Cortex of kidney (tissue), 1 donor: ENCODE measurements around the gene SPAG9.

Experiments
- DNase-seq: peaks from one replicate; lab custom pipeline; 2025; lab: John Stamatoyannopoulos, UW

SPAG9 gene

DNA sequence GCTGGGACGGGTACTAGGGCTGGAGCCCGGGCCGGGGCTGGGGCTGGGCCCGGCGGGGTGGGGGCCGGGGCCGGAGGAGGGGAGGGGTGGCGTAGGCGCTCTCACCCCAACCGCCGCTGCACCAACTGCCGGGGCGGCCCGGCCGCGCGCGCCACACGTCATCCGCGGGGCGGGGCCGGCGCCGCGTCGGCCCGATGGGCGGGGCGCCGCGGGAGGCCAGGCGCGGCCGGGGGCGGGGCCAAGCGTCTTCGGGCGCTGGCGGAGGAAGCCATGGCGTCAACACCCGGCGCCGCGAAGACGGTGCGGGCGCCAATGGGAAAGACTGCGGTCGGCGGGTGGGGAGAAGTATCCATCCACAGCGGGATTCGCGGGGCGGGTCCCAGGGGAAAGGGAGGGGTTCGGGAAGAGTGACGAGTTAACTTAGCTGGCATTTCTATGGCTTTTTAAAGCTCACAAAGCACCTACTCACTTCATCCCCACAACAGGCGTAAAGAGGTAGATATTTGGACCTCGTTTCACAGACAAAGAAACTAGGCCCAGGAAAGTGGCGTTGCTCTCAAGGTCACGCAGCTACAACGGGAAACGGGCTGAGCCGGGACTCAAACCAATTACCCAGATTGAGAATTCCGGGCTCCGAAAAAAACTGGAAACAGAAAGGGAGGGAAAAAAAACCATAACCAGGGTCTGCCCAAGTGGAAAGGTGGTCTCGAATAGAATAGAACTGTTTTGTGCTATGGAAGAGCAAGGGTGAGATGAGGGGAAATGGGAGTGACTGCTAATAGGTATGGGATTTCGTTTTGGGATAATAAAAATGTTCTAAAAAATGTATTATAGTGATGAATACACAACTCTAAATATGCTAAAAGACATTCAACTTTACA lies at the start of gene SPAG9:
TSS of gene SPAG9 (minus strand) at position 130 of the 881 bp plus-strand sequence. CDS start 212 bp downstream, outside the sequence.
- DNase-seq, result peak; percentile 33

DNA sequence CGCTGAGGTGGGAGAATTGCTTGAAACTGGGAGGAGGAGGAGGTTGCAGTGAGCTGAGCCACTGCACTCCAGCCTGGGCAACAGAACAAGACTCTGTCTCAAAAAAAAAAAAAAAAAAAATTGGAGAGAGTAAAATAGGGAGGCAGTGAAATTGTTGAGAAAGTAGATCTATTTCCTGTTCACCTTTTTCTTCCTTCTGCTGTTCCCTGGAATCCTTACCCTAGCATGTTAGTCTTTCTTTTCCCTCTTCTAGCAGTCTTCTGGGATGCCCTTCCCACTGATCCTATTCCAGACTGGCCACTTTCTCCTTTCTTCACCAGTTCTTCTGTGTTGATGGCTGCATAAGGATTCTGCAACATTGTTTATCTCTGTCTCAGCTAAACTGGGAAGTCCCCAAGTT lies 48.7 kb upstream of the SPAG9 start:
- no peak for DNase-seq

- no peak for DNase-seq
These were observed 46.6 kb upstream of the SPAG9 start for GRCh38 chr17:51166987-51167931.

DNA sequence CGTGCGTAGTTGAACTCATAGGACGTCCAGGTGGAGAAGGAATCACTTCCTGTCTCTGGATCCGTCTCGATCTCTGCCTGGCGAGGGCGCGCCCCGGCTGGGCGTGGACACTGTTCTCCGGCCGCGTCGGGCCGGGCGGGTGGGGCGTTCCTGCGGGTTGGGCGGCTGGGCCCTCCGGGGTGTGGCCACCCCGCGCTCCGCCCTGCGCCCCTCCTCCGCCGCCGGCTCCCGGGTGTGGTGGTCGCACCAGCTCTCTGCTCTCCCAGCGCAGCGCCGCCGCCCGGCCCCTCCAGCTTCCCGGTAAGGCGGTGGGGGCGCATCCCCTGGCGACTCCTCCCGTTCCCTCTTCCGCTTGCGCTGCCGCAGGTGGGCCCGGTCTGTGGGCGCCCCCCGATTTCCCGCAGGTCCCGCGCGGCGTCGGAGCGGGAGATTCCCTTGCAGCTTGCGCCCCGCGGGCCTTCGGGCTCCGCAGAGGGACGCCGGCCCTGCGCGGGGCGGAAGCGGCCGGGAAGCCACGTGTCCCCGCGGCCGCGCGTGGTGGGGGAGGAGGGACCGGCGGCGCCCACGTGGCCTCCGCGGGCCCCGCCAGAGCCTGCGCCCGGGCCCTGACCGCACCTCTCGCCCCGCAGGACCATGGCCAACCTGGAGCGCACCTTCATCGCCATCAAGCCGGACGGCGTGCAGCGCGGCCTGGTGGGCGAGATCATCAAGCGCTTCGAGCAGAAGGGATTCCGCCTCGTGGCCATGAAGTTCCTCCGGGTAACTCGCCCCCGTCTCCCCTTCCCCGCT lies 45.7 kb upstream of the SPAG9 start, which contains the start of gene NME2:
TSS of gene NME2 (plus strand) at position 214 of the 789 bp plus-strand sequence. CDS start at position 634, 420 bp downstream.
- peak; percentile 69 for DNase-seq

GRCh38 chr17:51165680-51166197 lies 45.1 kb upstream of the SPAG9 start:
- no peak for DNase-seq

- DNase-seq, result no peak
These were observed 44.4 kb upstream of the SPAG9 start for GRCh38 chr17:51164911-51165679.

- DNase-seq, result no peak
These were observed 40.9 kb upstream of the SPAG9 start for GRCh38 chr17:51161541-51161940.

- DNase-seq, result no peak
These were observed 38.9 kb upstream of the SPAG9 start for GRCh38 chr17:51159604-51160003.

DNA sequence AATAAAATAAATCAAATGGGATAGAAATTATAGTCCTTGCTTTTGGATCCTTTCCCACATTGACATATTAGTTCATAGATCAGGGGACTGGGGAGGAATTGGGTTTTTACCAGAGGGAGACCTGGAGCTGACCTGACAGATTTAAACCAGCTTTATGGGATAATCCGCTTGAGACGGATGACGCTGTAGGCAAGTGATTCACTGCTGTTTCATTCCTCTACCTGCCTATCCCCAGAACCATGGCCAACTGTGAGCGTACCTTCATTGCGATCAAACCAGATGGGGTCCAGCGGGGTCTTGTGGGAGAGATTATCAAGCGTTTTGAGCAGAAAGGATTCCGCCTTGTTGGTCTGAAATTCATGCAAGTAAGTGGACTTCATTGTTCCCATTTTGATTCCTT lies 34.7 kb upstream of the SPAG9 start:
- DNase-seq, result no peak

- DNase-seq, result no peak
These were observed 33.5 kb upstream of the SPAG9 start for GRCh38 chr17:51154176-51154575.

- peak; percentile 95 for DNase-seq
These were observed 32.8 kb upstream of the SPAG9 start, which contains the start of gene NME1 for GRCh38 chr17:51153210-51154072. NME1 (plus strand) TSS chr17:51153559; CDS start chr17:51155655, 2,096 bp downstream.

GRCh38 chr17:51152766-51153209 lies 32.1 kb upstream of the SPAG9 start:
- no peak for DNase-seq

GRCh38 chr17:51150932-51151331 lies 30.3 kb upstream of the SPAG9 start:
- no peak for DNase-seq

- no peak for DNase-seq
These were observed 28.5 kb upstream of the SPAG9 start for GRCh38 chr17:51149163-51149562.

GRCh38 chr17:51147650-51148049 lies 27.0 kb upstream of the SPAG9 start:
- DNase-seq, result no peak

DNA sequence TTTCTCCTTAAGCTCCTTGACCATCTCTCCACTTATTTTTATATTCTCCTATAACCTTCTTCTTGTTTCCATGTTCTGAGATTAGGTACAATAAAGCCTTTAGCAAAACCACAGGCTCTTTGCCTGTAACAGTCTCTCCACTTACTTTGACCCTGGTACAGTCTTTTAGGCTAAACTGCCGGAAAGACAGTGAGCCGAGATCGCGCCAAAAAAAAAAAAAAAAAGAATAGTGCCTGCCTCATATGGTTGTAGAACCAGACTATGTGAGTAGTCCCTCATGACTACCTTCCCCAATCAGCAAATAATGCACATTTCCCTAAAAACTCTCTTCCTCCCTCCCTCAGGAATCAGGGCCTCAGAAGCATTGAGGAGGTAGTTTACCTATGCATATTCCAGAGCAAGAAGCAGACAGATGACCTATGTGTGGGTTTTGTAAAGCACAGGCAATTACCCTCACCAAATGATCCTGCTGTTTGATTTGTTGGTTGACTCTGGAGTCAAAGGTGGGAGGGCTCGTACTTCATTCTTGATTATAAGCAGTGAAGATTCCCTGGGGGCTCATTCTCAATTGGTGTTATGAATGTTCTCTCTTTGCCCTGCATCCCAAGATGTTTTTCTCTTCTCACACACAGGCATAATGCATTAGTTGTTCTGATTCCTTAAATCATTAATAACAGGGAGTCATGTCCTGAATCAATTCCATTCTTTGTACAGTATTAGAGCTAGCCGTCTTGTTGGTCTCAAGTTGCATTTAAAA lies 23.8 kb upstream of the SPAG9 start:
- no peak for DNase-seq

- DNase-seq, result no peak
These were observed 21.9 kb upstream of the SPAG9 start for GRCh38 chr17:51142597-51142996.

DNA sequence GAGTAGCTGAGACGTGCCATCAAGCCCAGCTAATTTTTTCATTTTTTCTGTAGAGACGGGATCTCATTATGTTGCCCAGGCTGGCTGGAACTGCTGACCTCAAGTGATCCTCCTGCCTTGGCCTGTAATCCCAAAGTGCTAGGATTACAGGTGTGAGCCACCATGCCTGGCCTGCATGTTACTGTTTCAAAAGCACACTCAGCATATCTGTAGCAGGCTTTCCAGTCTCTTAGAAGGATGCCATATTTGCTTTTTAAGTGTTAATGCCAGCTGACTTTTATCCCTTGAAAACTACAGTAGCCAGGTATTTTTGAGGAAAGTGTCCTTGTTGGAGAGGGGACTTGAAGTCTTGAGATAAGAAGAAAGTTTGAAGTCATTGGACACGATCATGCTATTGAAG lies 15.3 kb upstream of the SPAG9 start:
- DNase-seq, result no peak

GRCh38 chr17:51133365-51133764 lies 12.7 kb upstream of the SPAG9 start:
- DNase-seq, result no peak
